ENCODE data around the gene IQCH. TPM values are rescaled to one million over a fixed set of nuclear protein-coding genes. Genes with fewer than 3 reads are reported as not detected.

The IQCH gene
- total RNA-seq, 3 donors from 2014 or later (not counting 1 experiment from before 2014, with no cell fraction given): 0.78 to 1.4 (median 0.86) TPM

- Mint-ChIP-seq H3K9me3 (no peaks in the 10 kb centered on the region), H3K4me3 (no peak overlapping the region), H3K27me3 (ENCODE audit: low read depth in 2 of 2) (no peaks in the 10 kb centered on the region), H3K36me3 (no peaks in the 10 kb centered on the region), H3K27ac (no peak overlapping the region), H3K4me1 (no peaks in the 10 kb centered on the region)
- TF ChIP-seq CTCF (IDR thresholded peaks at IDR 0.05): no peak
- Histone ChIP-seq H3K4me1 (ENCODE audit: control insufficient read depth, insufficient read depth, low read length) (no peaks in the 10 kb centered on the region), H3K27ac (ENCODE audit: low read length) (no peak overlapping the region), H3K36me3 (ENCODE audit: control insufficient read depth, insufficient read depth, low read length) (peaks cover 16% of the 10 kb centered on the region), H3K27me3 (ENCODE audit: control insufficient read depth, insufficient read depth, low read length) (no peaks in the 10 kb centered on the region), H3K9me3 (ENCODE audit: control insufficient read depth, insufficient read depth, low read length) (no peaks in the 10 kb centered on the region), H3K4me3 (ENCODE audit: low read length) (no peak overlapping the region)
- ATAC-seq (no peak), DNase-seq (no peak)
- 60% methylated on average over 1 of the region's 3 CpGs for WGBS (ENCODE audit: insufficient coverage)
- intact Hi-C loops (cut with micrococcal nuclease): no loop called here
These were observed 257.6 kb downstream of the IQCH start for GRCh38 chr15:67512140-67512539.

- Mint-ChIP-seq H3K9me3 (no peaks in the 10 kb centered on the region), H3K4me3 (no peak overlapping the region), H3K27ac (no peak overlapping the region), H3K27me3 (ENCODE audit: low read depth in 2 of 2) (no peaks in the 10 kb centered on the region), H3K4me1 (no peaks in the 10 kb centered on the region), H3K36me3 (no peaks in the 10 kb centered on the region)
- H3K9me3 ChIP-seq (ENCODE audit: control insufficient read depth, insufficient read depth, low read length): no peaks in the 10 kb centered on the region
- no peaks in the 10 kb centered on the region for H3K4me1 ChIP-seq (ENCODE audit: control insufficient read depth, insufficient read depth, low read length)
- H3K4me3 ChIP-seq (ENCODE audit: low read length): no peak overlapping the region
- ATAC-seq: no peak
- 84% methylated on average over 9 of the region's 9 CpGs for WGBS (ENCODE audit: insufficient coverage)
- peaks cover 16% of the 10 kb centered on the region for H3K36me3 ChIP-seq (ENCODE audit: control insufficient read depth, insufficient read depth, low read length)
- intact Hi-C loops (cut with micrococcal nuclease): no loop called here
- no peaks in the 10 kb centered on the region for H3K27me3 ChIP-seq (ENCODE audit: control insufficient read depth, insufficient read depth, low read length)
- DNase-seq: no peak
- H3K27ac ChIP-seq (ENCODE audit: low read length): no peak overlapping the region
- TF ChIP-seq CTCF (IDR thresholded peaks at IDR 0.05): no peak
These were observed 258.5 kb downstream of the IQCH start for GRCh38 chr15:67512933-67513714.

GRCh38 chr15:67515090-67515489, 260.5 kb downstream of the IQCH start:
- Mint-ChIP-seq H3K4me3 (no peak overlapping the region), H3K4me1 (peaks cover 0 to under 1% of the 10 kb centered on the region in 2 donors), H3K27me3 (ENCODE audit: low read depth in 2 of 2) (no peaks in the 10 kb centered on the region), H3K36me3 (no peaks in the 10 kb centered on the region), H3K9me3 (no peaks in the 10 kb centered on the region), H3K27ac (no peak overlapping the region)
- H3K27ac ChIP-seq (ENCODE audit: low read length): no peak overlapping the region
- no peak for DNase-seq
- intact Hi-C loops (cut with micrococcal nuclease): no loop called here
- H3K4me1 ChIP-seq (ENCODE audit: control insufficient read depth, insufficient read depth, low read length): peaks cover 2% of the 10 kb centered on the region
- WGBS (ENCODE audit: insufficient coverage): 98% methylated on average over 3 of the region's 3 CpGs
- no peak for TF ChIP-seq CTCF (IDR thresholded peaks at IDR 0.05)
- peaks cover 16% of the 10 kb centered on the region for H3K36me3 ChIP-seq (ENCODE audit: control insufficient read depth, insufficient read depth, low read length)
- no peak overlapping the region for H3K4me3 ChIP-seq (ENCODE audit: low read length)
- no peaks in the 10 kb centered on the region for H3K27me3 ChIP-seq (ENCODE audit: control insufficient read depth, insufficient read depth, low read length)
- no peak for ATAC-seq
- H3K9me3 ChIP-seq (ENCODE audit: control insufficient read depth, insufficient read depth, low read length): no peaks in the 10 kb centered on the region

- H3K9me3 Mint-ChIP-seq: no peaks in the 10 kb centered on the region
- DNase-seq (no peak), ATAC-seq (no peak)
- peaks cover 0 to 4% of the 10 kb centered on the region in 2 donors for H3K4me1 Mint-ChIP-seq
- Histone ChIP-seq H3K4me3 (ENCODE audit: low read length) (no peak overlapping the region), H3K27me3 (ENCODE audit: control insufficient read depth, insufficient read depth, low read length) (no peaks in the 10 kb centered on the region), H3K27ac (ENCODE audit: low read length) (no peak overlapping the region), H3K4me1 (ENCODE audit: control insufficient read depth, insufficient read depth, low read length) (peaks cover 6% of the 10 kb centered on the region), H3K9me3 (ENCODE audit: control insufficient read depth, insufficient read depth, low read length) (no peaks in the 10 kb centered on the region), H3K36me3 (ENCODE audit: control insufficient read depth, insufficient read depth, low read length) (peaks cover 16% of the 10 kb centered on the region)
- H3K27ac Mint-ChIP-seq: no peak overlapping the region
- H3K36me3 Mint-ChIP-seq: no peaks in the 10 kb centered on the region
- TF ChIP-seq CTCF (IDR thresholded peaks at IDR 0.05): no peak
- WGBS (ENCODE audit: insufficient coverage): no CpG with 5 or more reads among the region's 2 CpGs
- no peaks in the 10 kb centered on the region for H3K27me3 Mint-ChIP-seq (ENCODE audit: low read depth in 2 of 2)
- intact Hi-C loops (cut with micrococcal nuclease): no loop called here
- no peak overlapping the region for H3K4me3 Mint-ChIP-seq
These were observed 261.0 kb downstream of the IQCH start for GRCh38 chr15:67515557-67515956.
